Left renal pelvis (tissue), 4 donors: Measurements from ENCODE around the gene U2AF1L4. TPM values are rescaled to one million over a fixed set of nuclear protein-coding genes. Genes with fewer than 3 reads are reported as not detected.
A peak's percentile ranks its signal among the peaks of the same experiment; 100 is the strongest.

Experiments used
- DNase-seq, 4 donors: peaks; one replicate each; pipeline ENCODE4 v3.0.0-alpha.2; 2013; ENCODE audit warnings: low read depth in 4 of 4, low spot score in 3 of 4
- polyA plus RNA-seq, 4 donors: library from polyadenylated mRNA; unstranded; fragments of 120-200 nt; gene quantifications; one replicate each; pipeline ENCODE4 v1.2.1, GENCODE V29; 2013; ENCODE audit not compliant: insufficient read length in 4 of 4

Gene U2AF1L4
- polyA plus RNA-seq, 4 donors = 17.2 to 22.0 (median 18.6) TPM

- DNase-seq = no peak
These were observed 29.8 kb downstream of the U2AF1L4 start for GRCh38 chr19:35715355-35715809.

GRCh38 chr19:35714601-35715354 is 30.4 kb downstream of the U2AF1L4 start:
- DNase-seq = no peak

- DNase-seq = no peak
These were observed 31.2 kb downstream of the U2AF1L4 start for GRCh38 chr19:35713904-35714495.

- no peak for DNase-seq
These were observed 31.7 kb downstream of the U2AF1L4 start for GRCh38 chr19:35713506-35713850.

- no peak for DNase-seq
These were observed 32.4 kb downstream of the U2AF1L4 start for GRCh38 chr19:35712567-35713505.

GRCh38 chr19:35710784-35711723 is 34.2 kb downstream of the U2AF1L4 start:
- DNase-seq = no peak

GRCh38 chr19:35708391-35708790 is 36.8 kb downstream of the U2AF1L4 start:
- no peak for DNase-seq

GRCh38 chr19:35704218-35704617 is 41.0 kb downstream of the U2AF1L4 start, which contains the start of gene ZBTB32:
TSS of gene ZBTB32 (plus strand) at chr19:35704558. CDS start at chr19:35714627, 10,069 bp downstream.
- no peak for DNase-seq

GRCh38 chr19:35703343-35703742 is 41.9 kb downstream of the U2AF1L4 start:
- DNase-seq = no peak

GRCh38 chr19:35702223-35703012 is 42.8 kb downstream of the U2AF1L4 start:
- DNase-seq = peak; percentile 84 to 96 (median 88)

GRCh38 chr19:35696835-35697234 is 48.4 kb downstream of the U2AF1L4 start:
- no peak for DNase-seq

- no peak for DNase-seq
These were observed 49.3 kb downstream of the U2AF1L4 start for GRCh38 chr19:35695895-35696422.

GRCh38 chr19:35693835-35694599 is 51.2 kb downstream of the U2AF1L4 start:
- peak; percentile 64 to 76 (median 71) for DNase-seq

- no peak for DNase-seq
These were observed 51.8 kb downstream of the U2AF1L4 start for GRCh38 chr19:35693422-35693821.
